Ascending aorta (tissue), 2 donors: ENCODE results near the gene S100A14. TPM values are rescaled to one million over a fixed set of nuclear protein-coding genes. Genes with fewer than 3 reads are reported as not detected.

Experiments used
- DNase-seq, 2 donors: peaks; one replicate each; pipeline ENCODE4 v3.0.0-alpha.2; 2019; ENCODE audit warnings: low spot score in 2 of 2
- H3K27ac ChIP-seq, 2 donors: fragments of 200-600 bp; sonication (generic); one replicate each; pipeline ENCODE4 v1.5.1; 2016 to 2017; ENCODE audit warnings: mild to moderate bottlenecking in 1 of 2
- H3K27me3 ChIP-seq: fragments of 200-600 bp; sonication (generic); one replicate; pipeline ENCODE4 v1.5.1; 2017
- H3K36me3 ChIP-seq, 2 donors: fragments of 200-600 bp; sonication (generic); one replicate each; pipeline ENCODE4 v1.5.1; 2016
- H3K4me1 ChIP-seq, 2 donors: fragments of 200-600 bp; sonication (generic); one replicate each; pipeline ENCODE4 v1.5.1; 2016 to 2017; ENCODE audit warnings: mild to moderate bottlenecking in 1 of 2
- H3K4me3 ChIP-seq, 2 donors: fragments of 200-600 bp; sonication (generic); one replicate each; pipeline ENCODE4 v1.5.1; 2016 to 2017; ENCODE audit warnings: mild to moderate bottlenecking in 1 of 2
- H3K9me3 ChIP-seq, 2 donors: fragments of 200-600 bp; sonication (generic); one replicate each; pipeline ENCODE4 v1.5.1; 2016
- CTCF ChIP-seq, 3 experiments: fragments of 200-600 bp in 2 of 3; fragments of 450-650 bp in 1 of 3; sonication (generic) in 2 of 3; IDR thresholded peaks; one replicate each; pipeline ENCODE4 v1.5.1; 2016 to 2019; ENCODE audit warnings: antibody characterized with exemption in 3 of 3, mild to moderate bottlenecking in 1 of 3, moderate library complexity in 1 of 3
- intact Hi-C: fragments of 100-400 bp; cut with DNase I; formaldehyde crosslinking; loops from one replicate; pipeline ENCODE4 v1.15.1; 2023
- total RNA-seq: library from RNA; depleted of rRNA; stranded (reverse); fragments of >200 nt; gene quantifications from one replicate; pipeline ENCODE4 v1.1.0, GENCODE V29; 2016

The S100A14 gene
- total RNA-seq, 1 donor from 2014 or later, result 1.5 TPM

GRCh38 chr1:153570874-153571273 lies 45.3 kb downstream of the S100A14 start:
- Histone ChIP-seq H3K36me3 (no peaks in the 10 kb centered on the region), H3K4me3 (no peak overlapping the region), H3K27me3 (no peaks in the 10 kb centered on the region), H3K27ac (no peak overlapping the region), H3K4me1 (peaks cover 14 to 32% of the 10 kb centered on the region in 2 donors), H3K9me3 (no peaks in the 10 kb centered on the region)
- intact Hi-C loops, result loop anchor here (5.0 kb wide), 2 partner anchors 91 to 201 kb away; no protein-coding TSS in a partner anchor
- no peak for DNase-seq
- TF ChIP-seq CTCF (IDR thresholded peaks at IDR 0.05), result no peak

GRCh38 chr1:153569465-153569864 lies 46.7 kb downstream of the S100A14 start:
- Histone ChIP-seq H3K27me3 (no peaks in the 10 kb centered on the region), H3K4me3 (no peak overlapping the region), H3K4me1 (peaks cover 16 to 39% of the 10 kb centered on the region in 2 donors), H3K36me3 (no peaks in the 10 kb centered on the region), H3K9me3 (no peaks in the 10 kb centered on the region), H3K27ac (no peak overlapping the region)
- TF ChIP-seq CTCF (IDR thresholded peaks at IDR 0.05), result no peak
- intact Hi-C loops, result no loop called here
- no peak for DNase-seq

DNA sequence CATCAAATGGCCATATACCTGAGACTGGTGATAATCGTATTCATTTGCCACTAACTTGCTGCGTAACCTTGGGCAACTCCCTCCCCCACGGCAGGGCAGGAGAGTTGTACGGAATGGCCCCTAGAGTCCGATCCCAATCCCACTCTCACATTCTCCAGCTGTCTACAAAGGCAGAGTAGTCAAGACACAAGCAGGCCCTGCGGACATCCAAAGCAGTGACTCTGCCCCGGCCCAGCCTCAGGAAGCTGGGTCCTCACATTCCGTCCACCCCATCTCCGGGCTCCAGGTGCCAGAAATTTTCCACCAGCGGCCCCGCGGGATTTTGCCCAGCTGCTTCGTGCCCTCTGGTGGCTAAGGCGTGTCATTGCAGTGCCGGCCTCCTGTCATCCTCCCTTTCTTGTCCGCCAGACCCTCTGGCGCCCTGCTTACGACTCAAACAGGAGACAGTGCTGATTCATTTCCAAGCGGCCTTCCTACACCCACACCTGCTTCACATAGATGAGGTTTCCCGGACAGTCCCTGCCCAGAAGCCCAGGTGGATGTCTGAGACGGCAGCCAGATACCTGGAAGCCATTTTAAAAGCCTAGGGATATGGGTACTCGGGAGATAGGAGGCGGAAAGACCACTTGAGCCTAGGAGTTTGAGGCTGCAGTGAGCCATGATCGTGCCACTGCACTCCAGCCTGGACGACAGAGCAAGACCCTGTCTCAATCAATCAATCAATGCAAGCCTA lies 47.6 kb downstream of the S100A14 start:
- intact Hi-C loops, result loop anchor here (1.0 kb wide), 3 partner anchors 35 to 216 kb away; no protein-coding TSS in a partner anchor
- H3K4me3 ChIP-seq, result peak overlapping the region; percentile 23 to 56
- H3K4me1 ChIP-seq, result peaks cover 16 to 39% of the 10 kb centered on the region in 2 donors
- no peaks in the 10 kb centered on the region for H3K9me3 ChIP-seq
- peak overlapping the region; percentile 91 to 94 for H3K27ac ChIP-seq
- peak in 1 of 2 donors; percentile 94 for DNase-seq
- H3K36me3 ChIP-seq, result no peaks in the 10 kb centered on the region
- no peaks in the 10 kb centered on the region for H3K27me3 ChIP-seq
- TF ChIP-seq CTCF (IDR thresholded peaks at IDR 0.05), result peak; percentile 99

DNA sequence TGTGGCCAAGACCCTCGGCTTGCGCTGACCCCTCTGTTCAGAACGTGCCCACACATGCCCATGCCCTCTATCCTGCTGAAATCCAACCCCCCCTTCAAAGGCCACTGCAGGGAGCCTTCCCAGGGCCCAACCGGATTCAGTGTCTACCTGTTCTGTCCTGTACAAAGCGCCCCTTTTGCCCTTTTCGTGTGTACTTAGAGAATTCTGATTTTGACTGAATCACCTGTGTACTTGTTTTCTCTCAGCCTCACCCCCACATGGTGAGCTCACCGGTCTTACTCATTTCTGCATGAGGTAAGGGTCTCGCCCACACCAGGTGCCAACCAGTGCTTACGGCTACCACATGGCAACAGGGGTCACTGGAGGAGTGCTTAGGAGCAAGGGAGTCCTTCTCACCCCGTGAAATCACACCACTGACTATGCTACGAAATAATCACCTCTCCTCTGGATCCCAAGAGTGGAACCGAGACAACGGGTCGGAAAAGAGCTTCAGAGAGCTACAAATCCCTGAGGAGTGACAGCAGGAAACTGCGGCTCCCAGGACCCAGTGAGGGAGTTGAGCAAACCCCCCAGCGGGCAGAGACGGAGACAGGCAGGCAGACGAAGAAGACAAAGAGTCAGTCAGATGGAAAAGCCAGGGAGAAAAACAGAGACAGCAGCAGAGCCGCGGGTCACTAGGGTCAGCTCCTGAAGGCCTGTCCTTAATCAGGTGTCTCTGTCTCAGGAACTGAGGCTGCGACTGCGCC lies 48.3 kb downstream of the S100A14 start:
- intact Hi-C loops, result loop anchor here (1.0 kb wide), 3 partner anchors 34 to 215 kb away; no protein-coding TSS in a partner anchor
- DNase-seq, result no peak
- peak overlapping the region; percentile 23 to 56 for H3K4me3 ChIP-seq
- H3K4me1 ChIP-seq, result peaks cover 16 to 35% of the 10 kb centered on the region in 2 donors
- H3K27ac ChIP-seq, result peak overlapping the region; percentile 91 to 94
- no peaks in the 10 kb centered on the region for H3K36me3 ChIP-seq
- TF ChIP-seq CTCF (IDR thresholded peaks at IDR 0.05), result no peak
- H3K9me3 ChIP-seq, result no peaks in the 10 kb centered on the region
- H3K27me3 ChIP-seq, result no peaks in the 10 kb centered on the region

- Histone ChIP-seq H3K36me3 (no peaks in the 10 kb centered on the region), H3K27me3 (no peaks in the 10 kb centered on the region), H3K4me3 (peak overlapping the region in 1 of 2 donors; percentile 4), H3K4me1 (peaks cover 16 to 30% of the 10 kb centered on the region in 2 donors), H3K9me3 (no peaks in the 10 kb centered on the region), H3K27ac (peak overlapping the region; percentile 91 to 94)
- no peak for TF ChIP-seq CTCF (IDR thresholded peaks at IDR 0.05)
- intact Hi-C loops, result loop anchor here (1.0 kb wide), 1 partner anchor 17 kb away; the partner anchor contains the start of gene S100A3
- DNase-seq, result peak; percentile 97 to 99
Observed at GRCh38 chr1:153566414-153567371, 49.4 kb downstream of the S100A14 start.
